Hepatocyte (in vitro differentiated cells): Measurements from ENCODE around the gene DISC1. TPM values are rescaled to one million over a fixed set of nuclear protein-coding genes. Genes with fewer than 3 reads are reported as not detected.

Experiments
- DNase-seq: peaks from one replicate; pipeline ENCODE4 v3.0.0-alpha.2; 2016; ENCODE audit warnings: low spot score
- H2AFZ ChIP-seq: fragments of 200-600 bp; sonication (generic); 2 replicates; pipeline ENCODE4 v1.6.0; 2016; ENCODE audit warnings: antibody characterized with exemption, mild to moderate bottlenecking
- H3K27ac ChIP-seq: fragments of 200-600 bp; sonication (generic); 2 replicates; pipeline ENCODE4 v1.5.1; 2016; ENCODE audit warnings: mild to moderate bottlenecking
- H3K27me3 ChIP-seq: fragments of 200-600 bp; sonication (generic); 2 replicates; pipeline ENCODE4 v1.6.1; 2016
- H3K36me3 ChIP-seq: fragments of 200-600 bp; sonication (generic); replicated peaks from 2 replicates; pipeline ENCODE4 v1.5.1; 2016; ENCODE audit warnings: low read depth; ENCODE audit not compliant: insufficient read depth
- H3K4me1 ChIP-seq: fragments of 200-600 bp; sonication (generic); 2 replicates; pipeline ENCODE4 v1.5.1; 2016; ENCODE audit warnings: mild to moderate bottlenecking, moderate library complexity; ENCODE audit not compliant: insufficient read depth
- H3K4me2 ChIP-seq: fragments of 200-600 bp; sonication (generic); 2 replicates; pipeline ENCODE4 v1.6.0; 2016
- H3K4me3 ChIP-seq: fragments of 200-600 bp; sonication (generic); 2 replicates; pipeline ENCODE4 v1.5.1; 2016; ENCODE audit warnings: mild to moderate bottlenecking
- H3K79me2 ChIP-seq: fragments of 200-600 bp; sonication (generic); 2 replicates; pipeline ENCODE4 v1.6.0; 2017; ENCODE audit warnings: mild to moderate bottlenecking
- H3K9me2 ChIP-seq: fragments of 200-600 bp; sonication (generic); replicated peaks from 2 replicates; pipeline ENCODE4 v1.6.0; 2017; ENCODE audit warnings: mild to moderate bottlenecking; ENCODE audit not compliant: insufficient read depth
- H3K9me3 ChIP-seq: fragments of 200-600 bp; sonication (generic); 2 replicates; pipeline ENCODE4 v1.5.1; 2016; ENCODE audit warnings: low read depth, mild to moderate bottlenecking
- H4K20me1 ChIP-seq: fragments of 200-600 bp; sonication (generic); 2 replicates; pipeline ENCODE4 v1.6.0; 2016; ENCODE audit warnings: mild to moderate bottlenecking; ENCODE audit not compliant: insufficient read depth, poor library complexity, severe bottlenecking
- EZH2 ChIP-seq: fragments of 200-600 bp; sonication (generic); IDR thresholded peaks from 2 replicates; pipeline ENCODE4 v1.6.1; 2016; ENCODE audit warnings: antibody characterized with exemption, mild to moderate bottlenecking, borderline replicate concordance
- EZH2phosphoT487 ChIP-seq: fragments of 200-600 bp; sonication (generic); IDR thresholded peaks from one replicate; pipeline ENCODE4 v1.6.1; 2018; ENCODE audit warnings: antibody characterized with exemption, mild to moderate bottlenecking, low read depth, moderate library complexity; ENCODE audit not compliant: unreplicated experiment, severe bottlenecking
- WGBS: methylation state at CpG from one replicate; pipeline ENCODE4 v1.1.6; 2016; ENCODE audit warnings: low lambda C conversion rate; ENCODE audit errors: missing lambda C conversion rate; 5-methylcytosine and 5-hydroxymethylcytosine counted together
- polyA plus RNA-seq: library from polyadenylated mRNA; unstranded; fragments of >200 nt; fragmentation: Nextera tagmentation; extraction: Ambion mirVana; gene quantifications from 2 replicates; pipeline ENCODE4 v1.2.1, GENCODE V29; 2016
- total RNA-seq: library from RNA; depleted of rRNA; stranded (reverse); fragments of >200 nt; gene quantifications from 2 replicates; pipeline ENCODE4 v1.2.3, GENCODE V29; 2014
- TF ChIP-seq, protein P1 (sequence below): fragments of 200-600 bp; sonication (generic); IDR thresholded peaks from 2 replicates; pipeline ENCODE4 v1.5.1; 2016; ENCODE audit warnings: antibody characterized with exemption, mild to moderate bottlenecking; ENCODE audit not compliant: poor library complexity

DISC1 gene
- total and polyA plus RNA-seq, 2 experiments from 2014 or later, result 3.0 to 4.7 TPM

DNA sequence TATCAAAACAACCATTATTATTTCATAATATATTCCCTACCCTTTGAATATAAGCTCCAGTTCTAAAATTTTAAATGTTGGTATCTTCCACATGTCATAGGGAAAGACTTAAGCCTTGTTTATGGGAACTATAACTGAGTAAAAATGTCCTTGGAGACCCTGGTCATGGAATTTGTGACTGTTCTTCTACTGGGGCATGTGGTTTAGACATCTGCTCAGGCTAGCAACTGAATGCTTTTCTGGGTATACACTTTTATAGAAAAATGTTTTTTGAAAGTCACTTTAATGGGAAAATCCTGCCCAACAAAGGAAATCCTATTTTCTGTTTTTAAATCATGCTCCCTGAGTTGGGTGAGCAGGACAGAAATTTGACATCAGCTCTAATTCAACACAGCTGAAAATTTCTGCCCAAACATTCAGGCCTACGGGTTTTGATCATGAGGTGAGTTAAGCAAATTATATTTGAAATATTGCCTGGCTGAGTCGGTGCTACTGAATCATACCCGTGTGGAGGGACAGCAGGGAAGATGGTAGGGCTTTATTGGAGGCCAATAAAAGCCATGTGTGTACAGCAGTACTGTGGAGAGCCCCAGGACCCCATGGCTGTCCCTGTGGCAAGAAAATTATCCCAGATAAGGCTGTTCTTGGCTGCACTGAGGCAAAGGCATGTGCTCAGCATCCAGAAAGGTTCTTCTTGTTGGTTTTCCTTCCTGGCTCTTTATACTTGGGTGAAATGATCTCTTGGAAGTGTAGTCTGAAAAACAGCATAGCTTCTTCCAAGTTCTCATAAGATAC, 391.8 kb downstream of the DISC1 start:
- H3K36me3 ChIP-seq, result no peaks in the 10 kb centered on the region
- no peaks in the 10 kb centered on the region for H3K79me2 ChIP-seq
- no peak for DNase-seq
- no peaks in the 10 kb centered on the region for H3K4me1 ChIP-seq
- H3K27ac ChIP-seq, result no peak overlapping the region
- TF ChIP-seq, protein P1, sequence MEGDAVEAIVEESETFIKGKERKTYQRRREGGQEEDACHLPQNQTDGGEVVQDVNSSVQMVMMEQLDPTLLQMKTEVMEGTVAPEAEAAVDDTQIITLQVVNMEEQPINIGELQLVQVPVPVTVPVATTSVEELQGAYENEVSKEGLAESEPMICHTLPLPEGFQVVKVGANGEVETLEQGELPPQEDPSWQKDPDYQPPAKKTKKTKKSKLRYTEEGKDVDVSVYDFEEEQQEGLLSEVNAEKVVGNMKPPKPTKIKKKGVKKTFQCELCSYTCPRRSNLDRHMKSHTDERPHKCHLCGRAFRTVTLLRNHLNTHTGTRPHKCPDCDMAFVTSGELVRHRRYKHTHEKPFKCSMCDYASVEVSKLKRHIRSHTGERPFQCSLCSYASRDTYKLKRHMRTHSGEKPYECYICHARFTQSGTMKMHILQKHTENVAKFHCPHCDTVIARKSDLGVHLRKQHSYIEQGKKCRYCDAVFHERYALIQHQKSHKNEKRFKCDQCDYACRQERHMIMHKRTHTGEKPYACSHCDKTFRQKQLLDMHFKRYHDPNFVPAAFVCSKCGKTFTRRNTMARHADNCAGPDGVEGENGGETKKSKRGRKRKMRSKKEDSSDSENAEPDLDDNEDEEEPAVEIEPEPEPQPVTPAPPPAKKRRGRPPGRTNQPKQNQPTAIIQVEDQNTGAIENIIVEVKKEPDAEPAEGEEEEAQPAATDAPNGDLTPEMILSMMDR, result no peak
- TF ChIP-seq EZH2phosphoT487 (no peak), EZH2 (no peak)
- H3K4me2 ChIP-seq, result no peak overlapping the region
- no peak overlapping the region for H3K4me3 ChIP-seq
- WGBS, result 54% methylated on average over 3 of the region's 3 CpGs
- no peaks in the 10 kb centered on the region for H3K9me3 ChIP-seq
- no peaks in the 10 kb centered on the region for H4K20me1 ChIP-seq
- no peaks in the 10 kb centered on the region for H3K9me2 ChIP-seq
- H3K27me3 ChIP-seq, result no peaks in the 10 kb centered on the region
- no peak overlapping the region for H2AFZ ChIP-seq

DNA sequence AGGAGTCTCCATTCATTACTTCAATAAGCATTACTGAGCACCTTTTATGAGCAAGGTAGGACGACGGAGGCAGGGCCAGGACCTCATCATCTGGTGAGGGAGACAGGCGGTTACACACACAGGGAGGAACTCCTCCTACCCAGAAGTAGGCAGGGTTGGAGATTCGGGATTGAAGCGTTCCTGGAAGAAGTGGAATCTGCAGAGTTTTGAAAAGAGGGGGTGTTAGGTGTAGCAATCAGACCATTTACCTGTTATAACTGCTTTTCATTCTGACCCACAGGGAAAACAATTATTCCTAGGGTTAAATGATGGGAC, 392.4 kb downstream of the DISC1 start:
- H3K9me3 ChIP-seq, result no peaks in the 10 kb centered on the region
- H3K79me2 ChIP-seq, result no peaks in the 10 kb centered on the region
- H3K4me1 ChIP-seq, result no peaks in the 10 kb centered on the region
- no peaks in the 10 kb centered on the region for H3K36me3 ChIP-seq
- no peaks in the 10 kb centered on the region for H3K9me2 ChIP-seq
- WGBS, result 69% methylated on average over 5 of the region's 5 CpGs
- DNase-seq, result no peak
- H3K27ac ChIP-seq, result no peak overlapping the region
- H3K27me3 ChIP-seq, result no peaks in the 10 kb centered on the region
- TF ChIP-seq EZH2phosphoT487, result no peak
- TF ChIP-seq, protein P1, result no peak
- TF ChIP-seq EZH2, result no peak
- H2AFZ ChIP-seq, result no peak overlapping the region
- H4K20me1 ChIP-seq, result no peaks in the 10 kb centered on the region
- H3K4me2 ChIP-seq, result no peak overlapping the region
- no peak overlapping the region for H3K4me3 ChIP-seq

DNA sequence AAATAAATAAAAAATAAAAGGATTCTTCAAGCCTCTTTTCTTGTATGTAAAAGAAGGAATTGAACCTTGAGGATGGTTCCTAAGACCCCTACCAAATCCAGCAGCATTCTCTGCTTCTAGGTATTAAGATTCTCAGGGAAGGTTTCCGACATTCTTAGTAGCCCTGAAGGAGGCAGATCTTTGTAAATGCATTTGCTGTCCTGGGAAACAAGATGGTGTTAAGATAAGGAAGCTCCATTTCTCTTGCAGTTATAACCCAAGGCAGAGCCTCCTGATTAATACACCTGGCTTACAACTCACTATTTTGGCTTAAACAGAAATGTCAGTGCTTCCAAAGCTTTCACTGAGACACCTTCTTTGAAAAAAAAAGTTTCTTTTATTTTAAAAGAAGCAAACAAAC, 393.8 kb downstream of the DISC1 start:
- Histone ChIP-seq H3K36me3 (no peaks in the 10 kb centered on the region), H3K79me2 (no peaks in the 10 kb centered on the region), H4K20me1 (no peaks in the 10 kb centered on the region), H3K4me1 (no peaks in the 10 kb centered on the region), H3K27me3 (no peaks in the 10 kb centered on the region), H3K4me3 (no peak overlapping the region), H3K9me2 (no peaks in the 10 kb centered on the region), H3K27ac (no peak overlapping the region), H3K4me2 (no peak overlapping the region), H2AFZ (no peak overlapping the region), H3K9me3 (no peaks in the 10 kb centered on the region)
- no peak for DNase-seq
- no peak for TF ChIP-seq EZH2
- TF ChIP-seq, protein P1, result no peak
- TF ChIP-seq EZH2phosphoT487, result no peak
- WGBS, result 36% methylated on average over 1 of the region's 1 CpG
